ENCODE results near the gene INPP4B. TPM values are rescaled to one million over a fixed set of nuclear protein-coding genes. Genes with fewer than 3 reads are reported as not detected.

Gene INPP4B
- total RNA-seq, 1 donor from 2014 or later, result 4.9 TPM

DNA sequence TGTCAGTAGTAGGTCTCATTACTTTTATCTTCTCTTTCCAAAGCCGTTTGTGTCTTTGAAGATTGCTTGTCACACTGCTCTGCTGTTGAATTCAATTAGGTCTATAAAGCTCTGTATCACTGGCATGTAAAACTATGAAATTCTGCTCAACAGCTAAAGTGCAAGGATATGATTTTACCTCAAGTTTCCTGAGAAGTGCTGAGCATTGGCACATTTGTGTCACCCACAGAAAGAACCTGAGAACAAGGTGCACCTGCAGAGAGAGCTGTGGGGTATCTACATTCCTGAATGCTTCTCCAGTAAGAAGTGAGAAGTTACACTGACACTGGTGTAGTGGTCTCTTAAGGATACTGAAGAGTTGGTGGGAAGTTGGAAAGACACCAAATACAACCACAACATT is 274.0 kb downstream of the INPP4B start:
- Mint-ChIP-seq H3K4me1 (ENCODE audit: unreplicated experiment) (no peaks in the 10 kb centered on the region), H3K4me3 (ENCODE audit: unreplicated experiment) (no peak overlapping the region), H3K27ac (ENCODE audit: unreplicated experiment) (no peak overlapping the region), H3K36me3 (ENCODE audit: low read depth, unreplicated experiment) (no peaks in the 10 kb centered on the region), H3K27me3 (ENCODE audit: unreplicated experiment) (no peaks in the 10 kb centered on the region), H3K9me3 (ENCODE audit: unreplicated experiment) (no peaks in the 10 kb centered on the region)
- no peak for DNase-seq (ENCODE audit: low spot score)
- no peak for TF ChIP-seq CTCF (IDR thresholded peaks at IDR 0.05; ENCODE audit: unreplicated experiment)

- Mint-ChIP-seq H3K4me1 (ENCODE audit: unreplicated experiment) (no peaks in the 10 kb centered on the region), H3K27ac (ENCODE audit: unreplicated experiment) (no peak overlapping the region)
- DNase-seq (ENCODE audit: low spot score), result no peak
These were observed 278.3 kb downstream of the INPP4B start for GRCh38 chr4:142567620-142568451.

DNA sequence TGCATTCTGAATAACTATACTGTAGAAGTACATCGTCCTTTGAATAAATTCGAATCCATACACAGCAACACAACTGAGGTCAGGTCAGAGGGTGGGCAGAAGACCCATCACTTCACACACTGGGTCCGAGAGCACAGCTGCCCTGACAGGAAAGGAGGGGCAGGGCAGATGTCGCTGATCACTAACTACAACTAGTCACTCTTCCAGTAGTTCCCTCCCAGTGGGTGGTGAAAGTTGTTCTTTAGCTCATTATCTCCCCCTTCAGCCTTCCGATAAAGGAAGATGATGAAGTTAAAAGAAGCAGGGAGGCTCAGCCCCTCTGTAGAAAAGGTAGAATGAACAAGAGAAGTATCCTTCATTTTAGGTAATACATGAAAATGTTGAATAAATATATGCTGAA is 278.9 kb downstream of the INPP4B start:
- no peaks in the 10 kb centered on the region for H3K36me3 Mint-ChIP-seq (ENCODE audit: low read depth, unreplicated experiment)
- no peak for DNase-seq (ENCODE audit: low spot score)
- H3K27me3 Mint-ChIP-seq (ENCODE audit: unreplicated experiment), result peaks cover 2% of the 10 kb centered on the region
- TF ChIP-seq CTCF (IDR thresholded peaks at IDR 0.05; ENCODE audit: unreplicated experiment), result no peak
- H3K9me3 Mint-ChIP-seq (ENCODE audit: unreplicated experiment), result no peaks in the 10 kb centered on the region
- no peak overlapping the region for H3K27ac Mint-ChIP-seq (ENCODE audit: unreplicated experiment)
- no peak overlapping the region for H3K4me3 Mint-ChIP-seq (ENCODE audit: unreplicated experiment)
- no peaks in the 10 kb centered on the region for H3K4me1 Mint-ChIP-seq (ENCODE audit: unreplicated experiment)

More at GRCh38 chr4:142567620-142568451, 278.3 kb downstream of the INPP4B start:
- TF ChIP-seq CTCF (IDR thresholded peaks at IDR 0.05; ENCODE audit: unreplicated experiment), result no peak
- Mint-ChIP-seq H3K36me3 (ENCODE audit: low read depth, unreplicated experiment) (no peaks in the 10 kb centered on the region), H3K9me3 (ENCODE audit: unreplicated experiment) (no peaks in the 10 kb centered on the region), H3K4me3 (ENCODE audit: unreplicated experiment) (no peak overlapping the region), H3K27me3 (ENCODE audit: unreplicated experiment) (peaks cover 2% of the 10 kb centered on the region)

GRCh38 chr4:142566777-142567176 is 279.3 kb downstream of the INPP4B start:
- TF ChIP-seq CTCF (IDR thresholded peaks at IDR 0.05; ENCODE audit: unreplicated experiment), result no peak
- DNase-seq (ENCODE audit: low spot score), result no peak
- Mint-ChIP-seq H3K4me1 (ENCODE audit: unreplicated experiment) (no peaks in the 10 kb centered on the region), H3K9me3 (ENCODE audit: unreplicated experiment) (no peaks in the 10 kb centered on the region), H3K27ac (ENCODE audit: unreplicated experiment) (no peak overlapping the region), H3K36me3 (ENCODE audit: low read depth, unreplicated experiment) (no peaks in the 10 kb centered on the region), H3K4me3 (ENCODE audit: unreplicated experiment) (no peak overlapping the region), H3K27me3 (ENCODE audit: unreplicated experiment) (peaks cover 2% of the 10 kb centered on the region)

DNA sequence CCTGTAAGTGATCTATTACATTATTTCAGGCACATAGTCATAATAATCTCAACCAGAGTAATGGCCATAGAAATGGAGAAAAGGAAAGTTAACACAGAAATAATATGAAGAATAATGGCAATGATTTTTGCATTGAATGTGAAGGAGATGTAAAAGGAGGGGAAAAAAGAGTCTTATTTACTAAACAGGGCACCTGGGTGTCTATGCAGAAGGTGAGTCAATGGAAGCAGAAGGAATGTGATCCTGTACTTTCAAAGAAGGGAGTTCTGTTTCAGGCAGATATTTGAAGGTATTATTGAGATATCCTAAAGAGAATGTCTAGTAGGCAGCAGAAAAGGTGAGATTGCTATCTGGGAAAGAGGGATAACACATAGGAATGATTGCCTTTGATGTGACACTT is 279.9 kb downstream of the INPP4B start:
- Mint-ChIP-seq H3K4me1 (ENCODE audit: unreplicated experiment) (no peaks in the 10 kb centered on the region), H3K4me3 (ENCODE audit: unreplicated experiment) (no peak overlapping the region), H3K27ac (ENCODE audit: unreplicated experiment) (no peak overlapping the region), H3K36me3 (ENCODE audit: low read depth, unreplicated experiment) (no peaks in the 10 kb centered on the region), H3K27me3 (ENCODE audit: unreplicated experiment) (peaks cover 2% of the 10 kb centered on the region), H3K9me3 (ENCODE audit: unreplicated experiment) (no peaks in the 10 kb centered on the region)
- DNase-seq (ENCODE audit: low spot score), result no peak
- no peak for TF ChIP-seq CTCF (IDR thresholded peaks at IDR 0.05; ENCODE audit: unreplicated experiment)

All from endothelial cell (in vitro differentiated cells).